ENCODE results near the gene RCL1. TPM values are rescaled to one million over a fixed set of nuclear protein-coding genes. Genes with fewer than 3 reads are reported as not detected.
A peak's percentile ranks its signal among the peaks of the same experiment; 100 is the strongest.

Gene RCL1
- total RNA-seq, 2 donors from 2014 or later = 27.0 to 49.4 TPM

DNA sequence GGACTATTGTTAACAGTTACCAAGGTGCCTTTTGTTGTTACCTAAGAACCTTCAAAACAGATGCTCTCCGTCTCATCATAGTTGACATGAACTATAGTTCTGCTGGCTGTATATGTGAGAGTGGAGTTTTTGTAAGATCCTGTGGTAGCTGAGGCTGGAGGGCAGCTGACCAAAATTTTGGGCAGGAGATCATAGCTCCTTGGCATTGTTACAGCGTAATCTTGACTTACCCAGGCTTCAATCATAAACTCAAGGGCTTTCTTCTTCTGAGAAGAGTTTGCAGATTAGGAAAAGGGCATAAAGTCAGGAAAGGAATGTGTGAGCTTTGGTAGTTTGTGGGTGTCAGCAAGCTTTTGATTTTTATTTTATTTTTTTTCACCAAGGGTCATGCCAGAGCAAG is 34.5 kb downstream of the RCL1 start:
- Histone ChIP-seq H3K9me3 (no peaks in the 10 kb centered on the region), H3K27me3 (no peaks in the 10 kb centered on the region), H3K4me3 (no peak overlapping the region), H3K36me3 (replicated peaks in 1 of 2; ENCODE audit: insufficient read depth in 1 of 2, low read depth in 2 of 2) (no peaks in the 10 kb centered on the region), H3K4me1 (peaks cover 27% of the 10 kb centered on the region), H3K27ac (no peak overlapping the region)
- TF ChIP-seq, protein P1, sequence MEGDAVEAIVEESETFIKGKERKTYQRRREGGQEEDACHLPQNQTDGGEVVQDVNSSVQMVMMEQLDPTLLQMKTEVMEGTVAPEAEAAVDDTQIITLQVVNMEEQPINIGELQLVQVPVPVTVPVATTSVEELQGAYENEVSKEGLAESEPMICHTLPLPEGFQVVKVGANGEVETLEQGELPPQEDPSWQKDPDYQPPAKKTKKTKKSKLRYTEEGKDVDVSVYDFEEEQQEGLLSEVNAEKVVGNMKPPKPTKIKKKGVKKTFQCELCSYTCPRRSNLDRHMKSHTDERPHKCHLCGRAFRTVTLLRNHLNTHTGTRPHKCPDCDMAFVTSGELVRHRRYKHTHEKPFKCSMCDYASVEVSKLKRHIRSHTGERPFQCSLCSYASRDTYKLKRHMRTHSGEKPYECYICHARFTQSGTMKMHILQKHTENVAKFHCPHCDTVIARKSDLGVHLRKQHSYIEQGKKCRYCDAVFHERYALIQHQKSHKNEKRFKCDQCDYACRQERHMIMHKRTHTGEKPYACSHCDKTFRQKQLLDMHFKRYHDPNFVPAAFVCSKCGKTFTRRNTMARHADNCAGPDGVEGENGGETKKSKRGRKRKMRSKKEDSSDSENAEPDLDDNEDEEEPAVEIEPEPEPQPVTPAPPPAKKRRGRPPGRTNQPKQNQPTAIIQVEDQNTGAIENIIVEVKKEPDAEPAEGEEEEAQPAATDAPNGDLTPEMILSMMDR (IDR thresholded peaks at IDR 0.05) = no peak
- TF ChIP-seq POLR2A (IDR thresholded peaks at IDR 0.05) = no peak
- DNase-seq = no peak
- 77 to 92% methylated on average over 2 of the region's 2 CpGs for WGBS, 2 donors
- no peak for ATAC-seq
- intact Hi-C loops (cut with DNase I) = no loop called here

GRCh38 chr9:4828761-4829160 is 36.0 kb downstream of the RCL1 start:
- H3K27ac ChIP-seq = peak overlapping the region in 1 of 4 donors; percentile 50
- H3K4me3 ChIP-seq = no peak overlapping the region
- H3K36me3 ChIP-seq (replicated peaks in 1 of 2; ENCODE audit: insufficient read depth in 1 of 2, low read depth in 2 of 2) = no peaks in the 10 kb centered on the region
- peak in 3 of 4 donors; percentile 44 to 57 (median 57) for DNase-seq
- peaks cover 37% of the 10 kb centered on the region for H3K4me1 ChIP-seq
- ATAC-seq = peak; percentile 43
- no peaks in the 10 kb centered on the region for H3K27me3 ChIP-seq
- H3K9me3 ChIP-seq = no peaks in the 10 kb centered on the region
- intact Hi-C loops (cut with DNase I) = no loop called here
- 45 to 56% methylated on average over 2 of the region's 2 CpGs for WGBS, 2 donors
- TF ChIP-seq, protein P1 (IDR thresholded peaks at IDR 0.05) = no peak
- no peak for TF ChIP-seq POLR2A (IDR thresholded peaks at IDR 0.05)

GRCh38 chr9:4829969-4830368 is 37.2 kb downstream of the RCL1 start:
- ATAC-seq (no peak), DNase-seq (no peak)
- Histone ChIP-seq H3K9me3 (no peaks in the 10 kb centered on the region), H3K27ac (peak overlapping the region in 1 of 4 donors; percentile 40), H3K4me3 (no peak overlapping the region), H3K27me3 (no peaks in the 10 kb centered on the region), H3K36me3 (replicated peaks in 1 of 2; ENCODE audit: insufficient read depth in 1 of 2, low read depth in 2 of 2) (no peaks in the 10 kb centered on the region), H3K4me1 (peaks cover 48% of the 10 kb centered on the region)
- intact Hi-C loops (cut with DNase I) = no loop called here
- TF ChIP-seq POLR2A (IDR thresholded peaks at IDR 0.05) = no peak
- 48 to 65% methylated on average over 1 of the region's 1 CpG for WGBS, 2 donors

- no peaks in the 10 kb centered on the region for H3K27me3 ChIP-seq
- peaks cover 51% of the 10 kb centered on the region for H3K4me1 ChIP-seq
- H3K9me3 ChIP-seq = no peaks in the 10 kb centered on the region
- ATAC-seq = no peak
- H3K4me3 ChIP-seq = no peak overlapping the region
- 78 to 83% methylated on average over 5 of the region's 5 CpGs for whole genome bisulfite sequencing, 2 donors
- TF ChIP-seq, protein P1 (IDR thresholded peaks at IDR 0.05) = no peak
- TF ChIP-seq POLR2A (IDR thresholded peaks at IDR 0.05) = no peak
- no peak for DNase-seq
- peak overlapping the region in 1 of 4 donors; percentile 40 for H3K27ac ChIP-seq
- H3K36me3 ChIP-seq (replicated peaks in 1 of 2; ENCODE audit: insufficient read depth in 1 of 2, low read depth in 2 of 2) = no peaks in the 10 kb centered on the region
- intact Hi-C loops (cut with DNase I) = no loop called here
Observed at GRCh38 chr9:4830699-4831098, 38.0 kb downstream of the RCL1 start.

GRCh38 chr9:4831119-4831518 is 38.4 kb downstream of the RCL1 start:
- no peak for DNase-seq
- no peak for ATAC-seq
- intact Hi-C loops (cut with DNase I) = no loop called here
- Histone ChIP-seq H3K4me3 (no peak overlapping the region), H3K27ac (no peak overlapping the region), H3K4me1 (peaks cover 51% of the 10 kb centered on the region), H3K36me3 (replicated peaks in 1 of 2; ENCODE audit: insufficient read depth in 1 of 2, low read depth in 2 of 2) (no peaks in the 10 kb centered on the region), H3K9me3 (no peaks in the 10 kb centered on the region), H3K27me3 (no peaks in the 10 kb centered on the region)
- 93 to 97% methylated on average over 5 of the region's 5 CpGs for WGBS, 2 donors
- TF ChIP-seq, protein P1 (IDR thresholded peaks at IDR 0.05) = no peak
- TF ChIP-seq POLR2A (IDR thresholded peaks at IDR 0.05) = no peak
